ENCODE measurements around the gene HSD11B1. TPM values are rescaled to one million over a fixed set of nuclear protein-coding genes. Genes with fewer than 3 reads are reported as not detected.

HSD11B1 gene
- total RNA-seq, 1 donor from 2014 or later = not detected

GRCh38 chr1:209770636-209771415 is 66.2 kb downstream of the HSD11B1 start:
- no peak for DNase-seq (ENCODE audit: low spot score)
- no peaks in the 10 kb centered on the region for H3K27me3 Mint-ChIP-seq (ENCODE audit: unreplicated experiment)
- no peak overlapping the region for H3K27ac Mint-ChIP-seq (ENCODE audit: unreplicated experiment)
- peaks cover 7% of the 10 kb centered on the region for H3K4me1 Mint-ChIP-seq (ENCODE audit: unreplicated experiment)
- peaks cover 4% of the 10 kb centered on the region for H3K9me3 Mint-ChIP-seq (ENCODE audit: unreplicated experiment)
- TF ChIP-seq CTCF (IDR thresholded peaks at IDR 0.05; ENCODE audit: unreplicated experiment) = no peak
- no peak overlapping the region for H3K4me3 Mint-ChIP-seq (ENCODE audit: unreplicated experiment)
- no peaks in the 10 kb centered on the region for H3K36me3 Mint-ChIP-seq (ENCODE audit: low read depth, unreplicated experiment)

GRCh38 chr1:209772126-209772525 is 67.5 kb downstream of the HSD11B1 start:
- no peak overlapping the region for H3K4me3 Mint-ChIP-seq (ENCODE audit: unreplicated experiment)
- no peaks in the 10 kb centered on the region for H3K27me3 Mint-ChIP-seq (ENCODE audit: unreplicated experiment)
- peaks cover 4% of the 10 kb centered on the region for H3K9me3 Mint-ChIP-seq (ENCODE audit: unreplicated experiment)
- DNase-seq (ENCODE audit: low spot score) = no peak
- no peak overlapping the region for H3K27ac Mint-ChIP-seq (ENCODE audit: unreplicated experiment)
- no peaks in the 10 kb centered on the region for H3K36me3 Mint-ChIP-seq (ENCODE audit: low read depth, unreplicated experiment)
- H3K4me1 Mint-ChIP-seq (ENCODE audit: unreplicated experiment) = peaks cover 7% of the 10 kb centered on the region
- no peak for TF ChIP-seq CTCF (IDR thresholded peaks at IDR 0.05; ENCODE audit: unreplicated experiment)

- Mint-ChIP-seq H3K4me1 (ENCODE audit: unreplicated experiment) (peaks cover 7% of the 10 kb centered on the region), H3K27me3 (ENCODE audit: unreplicated experiment) (no peaks in the 10 kb centered on the region), H3K27ac (ENCODE audit: unreplicated experiment) (no peak overlapping the region), H3K36me3 (ENCODE audit: low read depth, unreplicated experiment) (no peaks in the 10 kb centered on the region), H3K4me3 (ENCODE audit: unreplicated experiment) (no peak overlapping the region), H3K9me3 (ENCODE audit: unreplicated experiment) (no peaks in the 10 kb centered on the region)
- no peak for DNase-seq (ENCODE audit: low spot score)
- no peak for TF ChIP-seq CTCF (IDR thresholded peaks at IDR 0.05; ENCODE audit: unreplicated experiment)
Observed at GRCh38 chr1:209774592-209774991, 69.9 kb downstream of the HSD11B1 start.

DNA sequence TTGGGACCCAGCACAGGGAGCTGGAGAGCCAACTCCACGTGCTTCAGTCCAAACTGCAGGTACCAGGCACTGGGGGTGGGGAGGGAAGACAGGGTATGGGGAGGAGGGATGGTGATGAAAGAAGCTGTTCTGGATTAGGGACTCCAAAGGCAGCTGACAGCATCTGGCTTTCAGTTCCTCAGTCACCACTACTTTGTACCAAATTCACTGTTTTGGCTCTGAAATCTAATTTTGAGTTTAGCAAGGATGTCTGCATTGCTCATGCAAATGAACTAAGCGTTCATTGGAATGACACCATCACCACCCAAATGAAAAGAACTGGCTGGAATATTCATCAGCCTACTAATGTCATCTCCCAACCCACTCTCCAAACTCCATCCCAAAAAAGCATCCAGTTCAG is 71.0 kb downstream of the HSD11B1 start:
- DNase-seq (ENCODE audit: low spot score) = no peak
- TF ChIP-seq CTCF (IDR thresholded peaks at IDR 0.05; ENCODE audit: unreplicated experiment) = no peak
- H3K27ac Mint-ChIP-seq (ENCODE audit: unreplicated experiment) = no peak overlapping the region
- no peak overlapping the region for H3K4me3 Mint-ChIP-seq (ENCODE audit: unreplicated experiment)
- H3K27me3 Mint-ChIP-seq (ENCODE audit: unreplicated experiment) = no peaks in the 10 kb centered on the region
- no peaks in the 10 kb centered on the region for H3K9me3 Mint-ChIP-seq (ENCODE audit: unreplicated experiment)
- H3K36me3 Mint-ChIP-seq (ENCODE audit: low read depth, unreplicated experiment) = no peaks in the 10 kb centered on the region
- H3K4me1 Mint-ChIP-seq (ENCODE audit: unreplicated experiment) = peaks cover 7% of the 10 kb centered on the region

DNA sequence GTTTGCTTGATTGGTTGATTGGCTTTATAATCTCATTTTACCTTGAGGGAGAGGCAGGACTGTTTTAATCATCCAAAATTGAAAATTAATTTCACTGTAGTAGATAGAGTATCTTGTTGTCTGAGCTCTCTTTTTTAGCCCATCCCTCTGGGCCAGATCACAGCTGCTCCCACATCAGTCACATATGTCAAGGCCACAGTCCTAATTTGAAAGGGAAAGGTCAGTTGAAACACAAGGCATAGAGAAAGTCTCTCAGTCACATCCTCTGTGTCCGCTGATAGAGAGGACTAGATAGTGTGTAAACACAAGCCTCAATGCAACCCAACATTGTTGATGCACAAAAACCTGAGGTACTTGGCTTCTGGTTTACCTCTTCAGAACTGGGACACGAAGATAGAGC is 72.9 kb downstream of the HSD11B1 start:
- Mint-ChIP-seq H3K4me1 (ENCODE audit: unreplicated experiment) (peaks cover 7% of the 10 kb centered on the region), H3K27me3 (ENCODE audit: unreplicated experiment) (no peaks in the 10 kb centered on the region), H3K36me3 (ENCODE audit: low read depth, unreplicated experiment) (no peaks in the 10 kb centered on the region), H3K9me3 (ENCODE audit: unreplicated experiment) (no peaks in the 10 kb centered on the region), H3K27ac (ENCODE audit: unreplicated experiment) (no peak overlapping the region), H3K4me3 (ENCODE audit: unreplicated experiment) (no peak overlapping the region)
- DNase-seq (ENCODE audit: low spot score) = no peak
- TF ChIP-seq CTCF (IDR thresholded peaks at IDR 0.05; ENCODE audit: unreplicated experiment) = no peak

Data from endothelial cell (in vitro differentiated cells).